Common myeloid progenitor, CD34-positive (primary cell): ENCODE measurements around the gene FGF3.
"Not testable (repeated sequence)": the region's sequence is repeated elsewhere in the genome, so short reads cannot be mapped to it uniquely, and the experiment has no call there.

Experiments used
- CTCF ChIA-PET: fragments of 350-600 bp; sonication (Branson Sonifier 250); formaldehyde crosslinking; loops from one replicate; lab custom pipeline; 2021; ENCODE audit warnings: antibody characterized with exemption; lab: Charles Lee
- POLR2A ChIA-PET: fragments of 350-600 bp; sonication (Branson Sonifier 250); formaldehyde crosslinking; loops from one replicate; lab custom pipeline; 2021; ENCODE audit warnings: antibody characterized with exemption; lab: Charles Lee
- DNase-seq, 3 donors: peaks; one replicate each; pipeline versions ENCODE4 v3.0.0 to v3.0.0-alpha.2; 2013
- H3K27ac ChIP-seq, 2 experiments: 1 replicate in 1 of 2; 2 replicates in 1 of 2; pipeline ENCODE4 v1.7.0; 2013; ENCODE audit warnings: inconsistent platforms in 2 of 2, low read length in 2 of 2, mild to moderate bottlenecking in 2 of 2, low read depth in 1 of 2, moderate library complexity in 1 of 2; ENCODE audit not compliant: severe bottlenecking in 2 of 2, insufficient read depth in 1 of 2, poor library complexity in 1 of 2
- H3K27me3 ChIP-seq, 5 experiments: replicated peaks in 2 of 5; 1 replicate in 3 of 5; 2 replicates in 2 of 5; pipeline versions ENCODE4 v1.6.1 to v1.7.0; 2013; ENCODE audit warnings: low read length in 4 of 5, mild to moderate bottlenecking in 2 of 5, moderate library complexity in 2 of 5, inconsistent platforms in 1 of 5; ENCODE audit not compliant: insufficient read depth in 5 of 5, control insufficient read depth in 4 of 5
- H3K36me3 ChIP-seq, 4 experiments: 1 replicate in 2 of 4; 2 replicates in 2 of 4; pipeline versions ENCODE4 v1.6.1 to v1.7.0; 2013; ENCODE audit warnings: low read length in 3 of 4, control low read depth in 1 of 4, mild to moderate bottlenecking in 1 of 4; ENCODE audit not compliant: control insufficient read depth in 4 of 4, insufficient read depth in 4 of 4
- H3K4me1 ChIP-seq, 4 experiments: 1 replicate in 3 of 4; 2 replicates in 1 of 4; pipeline versions ENCODE4 v1.6.1 to v1.7.1; 2013; ENCODE audit warnings: low read length in 3 of 4, mild to moderate bottlenecking in 3 of 4, control low read depth in 1 of 4, inconsistent platforms in 1 of 4, moderate library complexity in 1 of 4; ENCODE audit not compliant: control insufficient read depth in 4 of 4, insufficient read depth in 4 of 4; ENCODE audit errors: control extremely low read depth in 1 of 4
- H3K4me3 ChIP-seq, 7 experiments: 1 replicate in 4 of 7; 2 replicates in 3 of 7; pipeline versions ENCODE4 v1.5.1 to v1.7.0; 2013; ENCODE audit warnings: mild to moderate bottlenecking in 7 of 7, low read length in 6 of 7, moderate library complexity in 6 of 7, inconsistent platforms in 2 of 7, low read depth in 2 of 7, control low read depth in 1 of 7; ENCODE audit not compliant: insufficient read depth in 4 of 7, control insufficient read depth in 1 of 7; ENCODE audit errors: extremely low read depth in 1 of 7
- H3K9me3 ChIP-seq, 5 experiments: 1 replicate in 4 of 5; 2 replicates in 1 of 5; pipeline versions ENCODE4 v1.6.1 to v1.7.1; 2013; ENCODE audit warnings: low read length in 4 of 5, mild to moderate bottlenecking in 2 of 5, inconsistent platforms in 1 of 5, low read depth in 1 of 5, moderate library complexity in 1 of 5; ENCODE audit not compliant: control insufficient read depth in 4 of 5, insufficient read depth in 2 of 5; ENCODE audit errors: control extremely low read depth in 1 of 5
- WGBS: methylation state at CpG from one replicate; pipeline ENCODE4 v1.1.5; 2013; ENCODE audit not compliant: insufficient coverage; 5-methylcytosine and 5-hydroxymethylcytosine counted together

FGF3 gene

DNA sequence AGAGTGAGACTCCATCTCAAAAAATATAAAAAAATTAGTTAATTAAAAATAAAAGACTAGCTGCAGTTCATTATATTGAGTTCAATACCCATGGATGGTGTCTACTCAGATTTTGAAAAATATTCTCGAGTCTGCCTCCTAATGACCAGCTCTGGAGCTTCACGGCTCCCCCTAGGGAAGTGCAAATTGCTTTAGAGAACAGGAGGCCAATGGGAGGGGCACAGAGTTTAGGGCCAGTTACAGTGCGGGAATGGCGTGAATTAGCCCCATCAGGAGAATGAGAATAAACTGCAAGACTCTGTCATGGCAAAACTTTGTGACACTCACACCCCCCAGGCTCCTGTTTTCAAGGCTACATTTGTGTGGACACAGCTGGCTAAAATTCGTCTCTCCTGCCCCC lies 48.7 kb downstream of the FGF3 start:
- ChIA-PET CTCF (interaction anchor here (0.8 kb wide), 1 partner anchor 11 kb away, joined by 3 read pairs; no protein-coding TSS in a partner anchor), POLR2A (no interaction called here)
- Histone ChIP-seq H3K9me3 (peaks cover 0 to 8% (median 0%) of the 10 kb centered on the region in 5 experiments), H3K27me3 (peaks cover 7 to 82% (median 23%) of the 10 kb centered on the region in 5 experiments), H3K4me3 (no peak overlapping the region), H3K27ac (no peak overlapping the region), H3K4me1 (peaks cover 0 to 9% (median 3%) of the 10 kb centered on the region in 4 experiments), H3K36me3 (no peaks in the 10 kb centered on the region)
- 14% methylated on average over 3 of the region's 5 CpGs for WGBS
- no peak for DNase-seq

DNA sequence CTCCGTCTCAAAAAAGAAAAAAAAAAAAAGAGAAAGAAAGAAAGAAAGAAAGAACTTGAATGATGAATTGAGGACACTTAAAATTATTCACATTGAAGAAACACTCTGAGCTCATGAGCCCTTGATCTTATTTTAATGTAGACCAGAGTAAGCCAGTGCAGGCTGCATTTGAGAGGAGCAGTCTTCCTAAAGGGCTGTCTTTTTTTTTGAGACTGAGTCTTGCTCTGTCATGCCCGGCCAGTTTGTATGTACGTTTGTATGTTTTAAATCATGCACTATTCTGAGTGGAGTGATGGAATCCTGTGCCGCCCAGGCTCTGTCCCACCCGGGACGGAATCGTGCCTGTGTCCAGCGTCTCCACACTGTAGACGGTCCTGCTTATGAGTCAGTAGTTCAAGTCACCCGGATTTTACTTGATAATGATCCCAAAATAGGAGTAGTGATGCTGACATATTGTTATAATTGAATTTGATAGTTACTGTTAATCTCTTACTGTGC lies 53.7 kb downstream of the FGF3 start:
- Histone ChIP-seq H3K9me3 (peaks cover 0 to 8% (median 0%) of the 10 kb centered on the region in 5 experiments), H3K4me1 (no peaks in the 10 kb centered on the region), H3K27ac (no peak overlapping the region), H3K36me3 (no peaks in the 10 kb centered on the region), H3K27me3 (peaks cover 4 to 62% (median 15%) of the 10 kb centered on the region in 5 experiments), H3K4me3 (no peak overlapping the region)
- POLR2A ChIA-PET = no interaction called here
- no peak for DNase-seq
- WGBS = 91% methylated on average over 3 of the region's 10 CpGs
- CTCF ChIA-PET = no interaction called here

DNA sequence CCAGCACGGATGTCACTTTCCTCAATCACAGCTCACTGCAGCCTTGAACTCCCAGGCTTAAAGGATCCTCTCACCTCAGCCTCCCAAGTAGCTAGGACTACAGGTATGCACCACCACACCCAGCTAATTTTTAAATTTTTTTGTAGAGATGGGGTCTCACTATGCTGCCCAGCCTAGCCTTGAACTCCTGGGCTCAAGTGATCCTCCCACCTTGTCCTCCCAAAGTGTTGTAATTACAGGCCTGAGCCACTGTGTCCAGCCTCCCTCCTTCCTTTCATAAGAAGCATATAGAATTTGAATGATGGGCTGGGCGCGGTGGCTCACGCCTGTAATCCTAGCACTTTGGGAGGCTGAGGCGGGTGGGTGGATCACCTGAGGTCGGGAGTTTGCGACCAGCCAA lies 54.3 kb downstream of the FGF3 start:
- H3K4me1 ChIP-seq, DNase-seq, H3K27ac ChIP-seq, H3K9me3 ChIP-seq, POLR2A ChIA-PET, H3K36me3 ChIP-seq, CTCF ChIA-PET, H3K4me3 ChIP-seq: not testable (repeated sequence)
- WGBS = 93% methylated on average over 4 of the region's 7 CpGs
- H3K27me3 ChIP-seq = peaks cover 3 to 62% (median 14%) of the 10 kb centered on the region in 5 experiments

DNA sequence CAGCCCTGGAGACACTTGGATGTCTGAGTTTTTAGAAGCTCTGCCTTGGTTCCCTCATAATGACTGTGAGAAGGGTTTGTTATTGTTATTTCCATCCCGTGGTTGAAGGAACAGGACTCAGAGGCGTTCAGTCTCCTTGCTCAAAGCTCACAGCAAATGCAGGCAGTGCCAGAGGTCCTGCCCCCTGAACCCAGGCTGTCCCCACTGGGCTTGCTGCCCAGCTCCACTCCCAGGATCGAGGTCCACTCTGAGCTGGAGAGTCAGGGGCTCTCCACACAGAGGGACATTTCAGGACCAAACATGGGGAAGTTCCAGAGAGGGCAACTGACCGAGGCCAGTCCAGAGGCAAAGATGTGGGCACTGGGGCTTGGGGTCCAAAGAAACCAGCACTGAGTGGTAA lies 58.9 kb downstream of the FGF3 start:
- CTCF ChIA-PET = no interaction called here
- POLR2A ChIA-PET = no interaction called here
- no peak for DNase-seq
- WGBS = 62% methylated on average over 4 of the region's 4 CpGs
- Histone ChIP-seq H3K27ac (no peak overlapping the region), H3K4me1 (no peaks in the 10 kb centered on the region), H3K9me3 (peaks cover 0 to 10% (median 3%) of the 10 kb centered on the region in 5 experiments), H3K4me3 (no peak overlapping the region), H3K36me3 (no peaks in the 10 kb centered on the region), H3K27me3 (peaks cover 0 to 63% (median 19%) of the 10 kb centered on the region in 5 experiments)
